Measurements from ENCODE around the gene CXCR4.

DNA sequence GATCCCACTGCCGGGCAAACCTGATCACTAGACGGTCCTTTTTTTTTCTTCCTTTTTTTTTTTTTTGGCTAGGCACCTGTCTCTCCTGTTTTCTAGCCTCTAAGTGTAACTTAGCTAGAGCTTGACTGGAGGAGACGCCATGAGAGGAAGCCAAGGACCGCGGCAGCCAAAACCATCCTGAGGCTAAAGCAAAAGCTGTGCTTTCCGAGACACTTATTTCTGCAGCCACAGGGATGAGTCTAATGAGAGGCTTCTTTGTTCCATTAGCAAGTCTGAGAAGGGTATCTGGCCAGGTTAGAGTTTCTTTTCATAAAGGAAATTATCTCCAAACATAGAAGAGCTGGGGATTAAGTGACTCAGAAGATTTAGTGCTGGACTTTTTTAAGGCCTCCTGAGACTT lies 7.3 kb upstream of the CXCR4 start:
- TF ChIP-seq, protein P1, sequence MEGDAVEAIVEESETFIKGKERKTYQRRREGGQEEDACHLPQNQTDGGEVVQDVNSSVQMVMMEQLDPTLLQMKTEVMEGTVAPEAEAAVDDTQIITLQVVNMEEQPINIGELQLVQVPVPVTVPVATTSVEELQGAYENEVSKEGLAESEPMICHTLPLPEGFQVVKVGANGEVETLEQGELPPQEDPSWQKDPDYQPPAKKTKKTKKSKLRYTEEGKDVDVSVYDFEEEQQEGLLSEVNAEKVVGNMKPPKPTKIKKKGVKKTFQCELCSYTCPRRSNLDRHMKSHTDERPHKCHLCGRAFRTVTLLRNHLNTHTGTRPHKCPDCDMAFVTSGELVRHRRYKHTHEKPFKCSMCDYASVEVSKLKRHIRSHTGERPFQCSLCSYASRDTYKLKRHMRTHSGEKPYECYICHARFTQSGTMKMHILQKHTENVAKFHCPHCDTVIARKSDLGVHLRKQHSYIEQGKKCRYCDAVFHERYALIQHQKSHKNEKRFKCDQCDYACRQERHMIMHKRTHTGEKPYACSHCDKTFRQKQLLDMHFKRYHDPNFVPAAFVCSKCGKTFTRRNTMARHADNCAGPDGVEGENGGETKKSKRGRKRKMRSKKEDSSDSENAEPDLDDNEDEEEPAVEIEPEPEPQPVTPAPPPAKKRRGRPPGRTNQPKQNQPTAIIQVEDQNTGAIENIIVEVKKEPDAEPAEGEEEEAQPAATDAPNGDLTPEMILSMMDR (conservative IDR thresholded peaks at IDR 0.05), result no peak
- no peak for TF ChIP-seq EZH2 (IDR thresholded peaks at IDR 0.05; ENCODE audit: low read depth)

Data from PC-9 (cell line).